SK-N-SH treated with all-trans-retinoic acid at 6 μM for 48 hours (cell line): ENCODE results near the gene DPYSL4.

Experiments
- ATAC-seq: fragments of 200-7000 bp; cut with Tn5 transposase; 3 replicates; pipeline ENCODE4 v1.9.1; 2020; ENCODE audit warnings: mild to moderate bottlenecking, moderate library complexity
- ARNTL ChIP-seq: fragments of 450-650 bp; formaldehyde crosslinking; IDR thresholded peaks from 2 replicates; pipeline ENCODE4 v1.5.0; 2020; ENCODE audit warnings: low read depth, mild to moderate bottlenecking, moderate library complexity, borderline replicate concordance
- BACH2 ChIP-seq: fragments of 250-450 bp; sonication (Bioruptor Pico); IDR thresholded peaks from 2 replicates; pipeline ENCODE4 v1.9.0; 2021; ENCODE audit warnings: mild to moderate bottlenecking, borderline replicate concordance
- CSDC2 ChIP-seq: fragments of 250-450 bp; sonication (Bioruptor Pico); IDR thresholded peaks from 2 replicates; pipeline ENCODE4 v1.5.0; 2020; ENCODE audit warnings: mild to moderate bottlenecking, moderate library complexity
- ESRRG ChIP-seq: fragments of 250-450 bp; sonication (Bioruptor Pico); IDR thresholded peaks from 2 replicates; pipeline ENCODE4 v1.6.1; 2021; ENCODE audit warnings: mild to moderate bottlenecking
- GLIS3 ChIP-seq: fragments of 250-450 bp; sonication (Bioruptor Pico); IDR thresholded peaks from 2 replicates; pipeline ENCODE4 v1.5.0; 2020; ENCODE audit warnings: mild to moderate bottlenecking, moderate library complexity
- ISL1 ChIP-seq: fragments of 250-450 bp; sonication (Bioruptor Pico); IDR thresholded peaks from 2 replicates; pipeline ENCODE4 v2.1.2; 2022; ENCODE audit warnings: mild to moderate bottlenecking, moderate library complexity
- OSR1 ChIP-seq: fragments of 250-450 bp; sonication (Bioruptor Pico); IDR thresholded peaks from 2 replicates; pipeline ENCODE4 v1.8.0; 2022; ENCODE audit warnings: moderate library complexity, mild to moderate bottlenecking, inconsistent platforms
- PPARA ChIP-seq: fragments of 250-450 bp; sonication (Bioruptor Pico); IDR thresholded peaks from 2 replicates; pipeline ENCODE4 v1.5.0; 2020; ENCODE audit warnings: mild to moderate bottlenecking, borderline replicate concordance
- RARB ChIP-seq: fragments of 250-450 bp; sonication (Bioruptor Pico); IDR thresholded peaks from 2 replicates; pipeline ENCODE4 v1.8.0; 2021; ENCODE audit warnings: mild to moderate bottlenecking, moderate library complexity
- SNAI2 ChIP-seq: fragments of 250-450 bp; sonication (Bioruptor Pico); IDR thresholded peaks from 2 replicates; pipeline ENCODE4 v1.5.0; 2020; ENCODE audit warnings: mild to moderate bottlenecking, moderate library complexity
- TCF4 ChIP-seq: fragments of 250-450 bp; sonication (Bioruptor Pico); IDR thresholded peaks from 2 replicates; pipeline ENCODE4 v1.8.0; 2021; ENCODE audit warnings: mild to moderate bottlenecking, moderate library complexity, borderline replicate concordance
- TOX ChIP-seq: fragments of 250-450 bp; sonication (Bioruptor Pico); IDR thresholded peaks from 2 replicates; pipeline ENCODE4 v1.8.0; 2021; ENCODE audit warnings: mild to moderate bottlenecking, moderate library complexity, borderline replicate concordance
- TSHZ2 ChIP-seq: fragments of 250-450 bp; sonication (Bioruptor Pico); IDR thresholded peaks from 2 replicates; pipeline ENCODE4 v1.5.0; 2020; ENCODE audit warnings: mild to moderate bottlenecking, moderate library complexity
- ZC3H10 ChIP-seq: fragments of 250-450 bp; sonication (Bioruptor Pico); IDR thresholded peaks from 2 replicates; pipeline ENCODE4 v1.5.1; 2021; ENCODE audit warnings: mild to moderate bottlenecking, moderate library complexity
- ZFP30 ChIP-seq: fragments of 450-650 bp; formaldehyde crosslinking; IDR thresholded peaks from 2 replicates; pipeline ENCODE4 v1.5.0; 2022; ENCODE audit warnings: mild to moderate bottlenecking, moderate library complexity
- ZNF70 ChIP-seq: fragments of 450-650 bp; formaldehyde crosslinking; IDR thresholded peaks from 2 replicates; pipeline ENCODE4 v1.5.0; 2020; ENCODE audit warnings: mild to moderate bottlenecking, moderate library complexity
- ZNF8 ChIP-seq: fragments of 450-650 bp; formaldehyde crosslinking; IDR thresholded peaks from 2 replicates; pipeline ENCODE4 v1.5.0; 2020; ENCODE audit warnings: mild to moderate bottlenecking, moderate library complexity
- TF ChIP-seq, protein P1 (sequence below): fragments of 250-450 bp; sonication (Bioruptor Pico); IDR thresholded peaks from 2 replicates; pipeline ENCODE4 v1.8.0; 2021; ENCODE audit warnings: low read depth, mild to moderate bottlenecking, moderate library complexity, borderline replicate concordance
- TF ChIP-seq, protein P2 (sequence below): fragments of 250-450 bp; sonication (Bioruptor Pico); IDR thresholded peaks from 2 replicates; pipeline ENCODE4 v1.5.1; 2020; ENCODE audit warnings: low read depth, mild to moderate bottlenecking, moderate library complexity
- TF ChIP-seq, protein P3 (sequence below): fragments of 250-450 bp; sonication (Bioruptor Pico); IDR thresholded peaks from 2 replicates; pipeline ENCODE4 v1.5.1; 2021; ENCODE audit warnings: mild to moderate bottlenecking, moderate library complexity
- TF ChIP-seq, protein P4 (sequence below): fragments of 250-450 bp; sonication (Bioruptor Pico); IDR thresholded peaks from 2 replicates; pipeline ENCODE4 v1.8.0; 2020; ENCODE audit warnings: mild to moderate bottlenecking, moderate library complexity, borderline replicate concordance

DPYSL4 gene

DNA sequence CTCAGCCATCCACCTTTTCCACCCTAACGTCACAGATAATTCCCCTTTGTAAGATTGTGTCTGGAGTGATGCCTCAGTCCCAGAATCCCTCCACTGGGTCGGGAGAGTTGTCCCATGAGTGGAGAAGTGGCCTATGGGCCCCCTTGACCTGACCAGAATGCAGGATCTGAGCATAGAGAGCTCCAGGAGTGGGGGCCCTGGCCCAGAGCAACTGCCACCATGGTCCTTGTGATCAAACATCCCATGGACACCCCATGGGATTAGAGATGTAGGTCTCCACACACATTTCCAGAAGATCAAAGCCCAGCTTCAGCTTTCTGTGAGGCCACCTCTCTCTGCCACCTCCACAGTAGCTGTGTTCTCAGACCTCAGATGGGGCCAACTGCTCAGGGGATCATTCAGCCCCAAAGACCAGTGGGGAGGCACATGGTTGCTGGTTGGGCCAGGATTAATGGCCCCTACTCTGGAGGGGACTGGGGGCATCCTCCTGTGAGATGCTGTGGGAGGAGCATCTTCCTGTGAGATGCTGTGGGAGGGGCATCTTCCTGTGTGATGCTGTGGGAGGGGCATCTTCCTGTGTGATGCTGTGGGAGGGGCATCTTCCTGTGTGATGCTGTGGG, 28.5 kb upstream of the DPYSL4 start:
- ATAC-seq: no peak
- no peak for TF ChIP-seq ZFP30 (CRISPR knock-in tag)
- TF ChIP-seq, protein P1, sequence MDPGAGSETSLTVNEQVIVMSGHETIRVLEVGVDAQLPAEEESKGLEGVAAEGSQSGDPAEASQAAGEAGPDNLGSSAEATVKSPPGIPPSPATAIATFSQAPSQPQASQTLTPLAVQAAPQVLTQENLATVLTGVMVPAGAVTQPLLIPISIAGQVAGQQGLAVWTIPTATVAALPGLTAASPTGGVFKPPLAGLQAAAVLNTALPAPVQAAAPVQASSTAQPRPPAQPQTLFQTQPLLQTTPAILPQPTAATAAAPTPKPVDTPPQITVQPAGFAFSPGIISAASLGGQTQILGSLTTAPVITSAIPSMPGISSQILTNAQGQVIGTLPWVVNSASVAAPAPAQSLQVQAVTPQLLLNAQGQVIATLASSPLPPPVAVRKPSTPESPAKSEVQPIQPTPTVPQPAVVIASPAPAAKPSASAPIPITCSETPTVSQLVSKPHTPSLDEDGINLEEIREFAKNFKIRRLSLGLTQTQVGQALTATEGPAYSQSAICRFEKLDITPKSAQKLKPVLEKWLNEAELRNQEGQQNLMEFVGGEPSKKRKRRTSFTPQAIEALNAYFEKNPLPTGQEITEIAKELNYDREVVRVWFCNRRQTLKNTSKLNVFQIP (CRISPR knock-in tag): no peak
- no peak for TF ChIP-seq ARNTL (CRISPR knock-in tag)
- no peak for TF ChIP-seq ZNF8 (CRISPR knock-in tag)
- no peak for TF ChIP-seq TSHZ2 (CRISPR knock-in tag)
- TF ChIP-seq ZC3H10 (CRISPR knock-in tag): no peak
- TF ChIP-seq OSR1 (CRISPR knock-in tag): no peak
- TF ChIP-seq ISL1 (CRISPR knock-in tag): no peak
- no peak for TF ChIP-seq SNAI2 (CRISPR knock-in tag)
- TF ChIP-seq BACH2 (CRISPR knock-in tag): no peak
- TF ChIP-seq PPARA: no peak
- TF ChIP-seq, protein P2, sequence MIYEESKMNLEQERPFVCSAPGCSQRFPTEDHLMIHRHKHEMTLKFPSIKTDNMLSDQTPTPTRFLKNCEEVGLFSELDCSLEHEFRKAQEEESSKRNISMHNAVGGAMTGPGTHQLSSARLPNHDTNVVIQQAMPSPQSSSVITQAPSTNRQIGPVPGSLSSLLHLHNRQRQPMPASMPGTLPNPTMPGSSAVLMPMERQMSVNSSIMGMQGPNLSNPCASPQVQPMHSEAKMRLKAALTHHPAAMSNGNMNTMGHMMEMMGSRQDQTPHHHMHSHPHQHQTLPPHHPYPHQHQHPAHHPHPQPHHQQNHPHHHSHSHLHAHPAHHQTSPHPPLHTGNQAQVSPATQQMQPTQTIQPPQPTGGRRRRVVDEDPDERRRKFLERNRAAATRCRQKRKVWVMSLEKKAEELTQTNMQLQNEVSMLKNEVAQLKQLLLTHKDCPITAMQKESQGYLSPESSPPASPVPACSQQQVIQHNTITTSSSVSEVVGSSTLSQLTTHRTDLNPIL (CRISPR knock-in tag): no peak
- TF ChIP-seq RARB (CRISPR knock-in tag): no peak
- no peak for TF ChIP-seq ESRRG (CRISPR knock-in tag)
- TF ChIP-seq GLIS3: no peak

DNA sequence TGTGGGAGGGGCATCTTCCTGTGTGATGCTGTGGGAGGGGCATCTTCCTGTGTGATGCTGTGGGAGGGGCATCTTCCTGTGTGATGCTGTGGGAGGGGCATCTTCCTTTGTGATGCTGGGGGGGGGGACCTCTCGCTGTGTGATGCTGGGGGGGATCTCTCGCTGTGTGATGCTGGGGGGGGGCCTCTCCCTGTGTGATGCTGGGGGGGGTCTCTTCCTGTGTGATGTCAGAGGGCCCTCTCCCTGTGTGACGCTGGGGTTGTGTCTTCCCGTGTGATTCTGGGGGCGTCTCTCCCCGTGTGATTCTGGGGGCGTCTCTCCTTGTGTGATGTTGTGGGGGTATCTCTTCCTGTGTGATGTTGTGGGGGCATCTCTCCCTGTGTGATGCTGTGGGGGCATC, 27.9 kb upstream of the DPYSL4 start:
- no peak for ATAC-seq
- TF ChIP-seq, protein P1 (CRISPR knock-in tag): no peak
- TF ChIP-seq ZC3H10 (CRISPR knock-in tag) (no peak), ISL1 (CRISPR knock-in tag) (no peak), ARNTL (CRISPR knock-in tag) (no peak), TOX (CRISPR knock-in tag) (no peak), TSHZ2 (CRISPR knock-in tag) (no peak), CSDC2 (no peak), ESRRG (CRISPR knock-in tag) (no peak), BACH2 (CRISPR knock-in tag) (no peak), GLIS3 (no peak), OSR1 (CRISPR knock-in tag) (no peak), RARB (CRISPR knock-in tag) (no peak), TCF4 (no peak), ZNF70 (CRISPR knock-in tag) (no peak), ZNF8 (CRISPR knock-in tag) (no peak), ZFP30 (CRISPR knock-in tag) (no peak)
- TF ChIP-seq, protein P3, sequence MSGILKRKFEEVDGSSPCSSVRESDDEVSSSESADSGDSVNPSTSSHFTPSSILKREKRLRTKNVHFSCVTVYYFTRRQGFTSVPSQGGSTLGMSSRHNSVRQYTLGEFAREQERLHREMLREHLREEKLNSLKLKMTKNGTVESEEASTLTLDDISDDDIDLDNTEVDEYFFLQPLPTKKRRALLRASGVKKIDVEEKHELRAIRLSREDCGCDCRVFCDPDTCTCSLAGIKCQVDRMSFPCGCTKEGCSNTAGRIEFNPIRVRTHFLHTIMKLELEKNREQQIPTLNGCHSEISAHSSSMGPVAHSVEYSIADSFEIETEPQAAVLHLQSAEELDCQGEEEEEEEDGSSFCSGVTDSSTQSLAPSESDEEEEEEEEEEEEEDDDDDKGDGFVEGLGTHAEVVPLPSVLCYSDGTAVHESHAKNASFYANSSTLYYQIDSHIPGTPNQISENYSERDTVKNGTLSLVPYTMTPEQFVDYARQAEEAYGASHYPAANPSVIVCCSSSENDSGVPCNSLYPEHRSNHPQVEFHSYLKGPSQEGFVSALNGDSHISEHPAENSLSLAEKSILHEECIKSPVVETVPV (CRISPR knock-in tag): no peak
- TF ChIP-seq, protein P4, sequence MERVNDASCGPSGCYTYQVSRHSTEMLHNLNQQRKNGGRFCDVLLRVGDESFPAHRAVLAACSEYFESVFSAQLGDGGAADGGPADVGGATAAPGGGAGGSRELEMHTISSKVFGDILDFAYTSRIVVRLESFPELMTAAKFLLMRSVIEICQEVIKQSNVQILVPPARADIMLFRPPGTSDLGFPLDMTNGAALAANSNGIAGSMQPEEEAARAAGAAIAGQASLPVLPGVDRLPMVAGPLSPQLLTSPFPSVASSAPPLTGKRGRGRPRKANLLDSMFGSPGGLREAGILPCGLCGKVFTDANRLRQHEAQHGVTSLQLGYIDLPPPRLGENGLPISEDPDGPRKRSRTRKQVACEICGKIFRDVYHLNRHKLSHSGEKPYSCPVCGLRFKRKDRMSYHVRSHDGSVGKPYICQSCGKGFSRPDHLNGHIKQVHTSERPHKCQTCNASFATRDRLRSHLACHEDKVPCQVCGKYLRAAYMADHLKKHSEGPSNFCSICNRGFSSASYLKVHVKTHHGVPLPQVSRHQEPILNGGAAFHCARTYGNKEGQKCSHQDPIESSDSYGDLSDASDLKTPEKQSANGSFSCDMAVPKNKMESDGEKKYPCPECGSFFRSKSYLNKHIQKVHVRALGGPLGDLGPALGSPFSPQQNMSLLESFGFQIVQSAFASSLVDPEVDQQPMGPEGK: no peak
- TF ChIP-seq, protein P2 (CRISPR knock-in tag): no peak
